Hepatocyte (in vitro differentiated cells): Measurements from ENCODE around the gene MAB21L4.

Experiments used
- EZH2phosphoT487 ChIP-seq: fragments of 200-600 bp; sonication (generic); IDR thresholded peaks from one replicate; pipeline ENCODE4 v1.6.1; 2018; ENCODE audit warnings: antibody characterized with exemption, mild to moderate bottlenecking, low read depth, moderate library complexity; ENCODE audit not compliant: unreplicated experiment, severe bottlenecking
- TF ChIP-seq, protein P1 (sequence below): fragments of 200-600 bp; sonication (generic); IDR thresholded peaks from 2 replicates; pipeline ENCODE4 v1.5.1; 2016; ENCODE audit warnings: antibody characterized with exemption, mild to moderate bottlenecking; ENCODE audit not compliant: poor library complexity

DNA sequence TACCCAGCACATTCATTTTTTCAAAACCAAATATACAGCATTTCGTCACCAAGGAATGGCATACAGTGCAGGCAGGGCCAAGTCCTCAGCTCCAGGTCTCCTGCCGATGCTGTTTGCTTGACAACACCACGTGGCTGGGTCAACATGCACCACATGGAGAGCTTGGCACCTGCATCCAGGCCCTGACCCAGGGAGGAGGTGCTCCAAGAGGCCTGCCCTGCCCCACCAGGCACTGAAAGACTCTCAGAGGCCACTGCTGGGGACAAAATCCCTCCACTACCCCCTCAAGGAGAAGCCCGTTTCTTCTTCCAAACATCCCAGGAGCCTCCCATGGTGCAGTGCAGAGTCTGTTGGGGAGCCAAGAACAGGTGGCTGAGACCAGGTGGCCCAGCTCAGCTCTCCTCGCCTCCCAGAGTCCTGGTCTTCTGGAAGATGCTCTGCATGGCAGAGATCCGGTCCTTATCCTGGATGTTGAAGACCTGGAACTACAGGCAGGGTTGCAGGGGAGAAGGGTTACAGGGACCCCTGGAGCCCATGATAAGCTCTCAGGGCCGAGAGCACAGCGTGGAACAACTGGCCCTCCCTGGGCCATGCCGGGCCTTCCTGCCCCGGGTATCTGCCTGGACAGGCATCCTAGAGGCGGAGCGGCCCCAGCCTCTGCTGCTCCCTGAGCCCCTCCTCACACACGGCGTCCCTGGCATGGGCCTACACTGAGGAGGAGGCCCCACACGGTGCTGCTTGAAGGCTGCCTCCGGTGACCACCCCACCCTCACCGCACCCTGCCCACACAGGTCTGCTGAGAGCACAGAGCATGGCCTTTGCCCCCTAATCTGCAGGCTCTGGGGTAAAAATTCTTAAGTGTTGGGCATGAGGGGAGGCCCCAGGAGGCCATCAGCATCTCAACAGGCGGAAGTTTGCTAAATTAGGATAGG is 9.0 kb downstream of the MAB21L4 start:
- TF ChIP-seq, protein P1, sequence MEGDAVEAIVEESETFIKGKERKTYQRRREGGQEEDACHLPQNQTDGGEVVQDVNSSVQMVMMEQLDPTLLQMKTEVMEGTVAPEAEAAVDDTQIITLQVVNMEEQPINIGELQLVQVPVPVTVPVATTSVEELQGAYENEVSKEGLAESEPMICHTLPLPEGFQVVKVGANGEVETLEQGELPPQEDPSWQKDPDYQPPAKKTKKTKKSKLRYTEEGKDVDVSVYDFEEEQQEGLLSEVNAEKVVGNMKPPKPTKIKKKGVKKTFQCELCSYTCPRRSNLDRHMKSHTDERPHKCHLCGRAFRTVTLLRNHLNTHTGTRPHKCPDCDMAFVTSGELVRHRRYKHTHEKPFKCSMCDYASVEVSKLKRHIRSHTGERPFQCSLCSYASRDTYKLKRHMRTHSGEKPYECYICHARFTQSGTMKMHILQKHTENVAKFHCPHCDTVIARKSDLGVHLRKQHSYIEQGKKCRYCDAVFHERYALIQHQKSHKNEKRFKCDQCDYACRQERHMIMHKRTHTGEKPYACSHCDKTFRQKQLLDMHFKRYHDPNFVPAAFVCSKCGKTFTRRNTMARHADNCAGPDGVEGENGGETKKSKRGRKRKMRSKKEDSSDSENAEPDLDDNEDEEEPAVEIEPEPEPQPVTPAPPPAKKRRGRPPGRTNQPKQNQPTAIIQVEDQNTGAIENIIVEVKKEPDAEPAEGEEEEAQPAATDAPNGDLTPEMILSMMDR, result no peak
- TF ChIP-seq EZH2phosphoT487, result no peak
